SK-N-SH (cell line): Measurements from ENCODE around the gene FASTK.

Experiments used
- CTCF ChIP-seq: fragments of 200-600 bp; sonication (generic); IDR thresholded peaks from 2 replicates; pipeline ENCODE4 v1.6.1; 2017; ENCODE audit warnings: antibody characterized with exemption, mild to moderate bottlenecking, moderate library complexity
- GATA2 ChIP-seq: sonication (generic); formaldehyde crosslinking; IDR thresholded peaks from 2 replicates; pipeline ENCODE4 v1.5.0; 2020; ENCODE audit warnings: mild to moderate bottlenecking, missing genetic modification reagents
- MAX ChIP-seq: IDR thresholded peaks from 2 replicates; pipeline ENCODE4 v1.4.0; 2012; ENCODE audit warnings: low read depth
- POLR2AphosphoS5 ChIP-seq: IDR thresholded peaks from 2 replicates; pipeline ENCODE4 v1.6.1; 2012; ENCODE audit warnings: low read depth, low read length

- TF ChIP-seq CTCF (no peak), MAX (no peak), GATA2 (no peak), POLR2AphosphoS5 (no peak)
Measured at GRCh38 chr7:151056666-151057505, 23.7 kb downstream of the FASTK start.
